ENCODE data around the gene SLC12A9.

GRCh38 chr7:100806276-100806675 lies 46.2 kb upstream of the SLC12A9 start:
- TF ChIP-seq GATA3 (IDR thresholded peaks at IDR 0.05; ENCODE audit: low read depth, low read length) (no peak), GATA2 (IDR thresholded peaks at IDR 0.05; ENCODE audit: low read depth, low read length) (no peak)

Measured in SH-SY5Y (cell line).